Anterior cingulate cortex (tissue), 58 donors: ENCODE measurements around the gene ARCN1.
A peak's percentile ranks its signal among the peaks of the same experiment; 100 is the strongest.
"Not testable (repeated sequence)": the region's sequence is repeated elsewhere in the genome, so short reads cannot be mapped to it uniquely, and the experiment has no call there.

Experiments used
- DNase-seq, 58 donors: peaks; one replicate each; lab custom pipeline; 2025; lab: John Stamatoyannopoulos, UW

The ARCN1 gene

GRCh38 chr11:118537409-118537980 is 34.7 kb upstream of the ARCN1 start:
- no peak for DNase-seq

DNA sequence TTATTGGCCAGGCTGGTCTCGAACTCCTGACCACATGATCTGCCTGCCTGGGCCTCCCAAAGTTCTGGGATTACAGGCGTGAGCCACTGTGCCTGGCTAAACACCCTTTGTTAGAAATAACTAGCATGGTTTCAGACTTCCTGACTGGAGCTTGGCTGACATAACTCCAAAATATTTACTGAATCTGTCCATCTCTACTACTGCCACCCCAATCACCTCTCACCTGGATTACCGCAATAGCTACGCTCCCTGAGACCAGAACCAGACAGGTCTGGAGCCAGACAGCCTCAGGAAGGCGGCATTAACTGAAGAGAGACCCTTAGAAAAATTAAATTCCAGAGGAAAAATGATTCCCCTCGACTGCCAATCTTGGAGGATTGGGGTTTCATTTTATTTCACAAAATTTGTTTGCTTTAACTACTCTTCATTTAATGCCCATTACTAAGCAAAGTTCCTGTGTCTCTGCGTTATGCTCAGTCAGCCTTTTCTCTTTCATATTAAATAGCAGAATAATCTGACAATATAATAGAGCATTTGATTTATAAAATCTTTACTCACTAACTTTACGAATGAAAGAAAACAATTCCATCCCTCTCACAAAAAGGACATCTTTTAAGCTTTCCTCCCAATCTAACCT is 28.1 kb upstream of the ARCN1 start:
- DNase-seq: no peak

- DNase-seq: no peak
Observed at GRCh38 chr11:118544647-118545010, 27.6 kb upstream of the ARCN1 start.

GRCh38 chr11:118545533-118545932 is 26.7 kb upstream of the ARCN1 start:
- DNase-seq: no peak

GRCh38 chr11:118547132-118547531 is 25.1 kb upstream of the ARCN1 start:
- DNase-seq: no peak

DNA sequence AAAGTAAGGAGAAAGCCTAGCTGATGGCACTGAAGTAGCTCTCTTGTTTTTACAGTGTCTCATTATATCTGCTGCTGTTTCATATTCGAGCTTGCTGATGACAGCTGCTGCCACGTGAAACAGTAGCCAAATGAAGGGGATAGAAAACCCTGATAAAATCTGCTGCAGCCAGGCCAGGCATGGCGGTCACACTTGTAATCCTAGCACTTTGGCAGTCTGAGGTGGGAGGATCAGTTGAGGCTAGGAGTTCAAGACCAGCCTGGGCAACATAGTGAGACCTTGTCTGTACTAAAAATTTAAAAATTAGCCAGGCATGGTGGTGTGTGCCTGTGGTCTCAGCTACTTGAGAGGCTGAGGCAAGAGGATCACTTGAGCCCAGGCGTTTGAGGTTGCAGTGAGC is 19.9 kb upstream of the ARCN1 start:
- no peak for DNase-seq

DNA sequence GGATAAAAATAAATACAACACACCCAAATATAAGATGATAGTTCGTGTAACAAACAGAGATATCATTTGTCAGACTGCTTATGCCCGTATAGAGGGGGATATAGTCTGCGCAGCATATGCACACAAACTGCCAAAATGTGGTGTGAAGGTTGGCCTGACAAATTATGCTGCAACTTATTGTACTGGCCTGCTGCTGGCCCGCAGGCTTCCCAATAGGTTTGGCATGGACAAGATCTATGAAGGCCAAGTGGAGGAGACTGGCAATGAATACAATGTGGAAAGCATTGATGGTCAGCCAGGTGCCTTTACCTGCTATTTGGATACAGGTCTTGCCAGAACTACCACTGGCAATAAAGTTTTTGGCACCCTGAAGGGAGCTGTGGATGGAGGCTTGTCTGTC is 11.4 kb upstream of the ARCN1 start:
- no peak for DNase-seq

- peak in 27 of 58 donors; percentile 3 to 30 (median 12) for DNase-seq
Observed at GRCh38 chr11:118565051-118565450, 7.2 kb upstream of the ARCN1 start.

GRCh38 chr11:118569670-118570069 is 2.5 kb upstream of the ARCN1 start:
- no peak for DNase-seq

GRCh38 chr11:118570787-118571186 is 1.4 kb upstream of the ARCN1 start:
- DNase-seq: no peak

- DNase-seq: peak in 3 of 58 donors; percentile 14 to 25 (median 16)
Observed at GRCh38 chr11:118571701-118572060, 528 bp upstream of the ARCN1 start.

DNA sequence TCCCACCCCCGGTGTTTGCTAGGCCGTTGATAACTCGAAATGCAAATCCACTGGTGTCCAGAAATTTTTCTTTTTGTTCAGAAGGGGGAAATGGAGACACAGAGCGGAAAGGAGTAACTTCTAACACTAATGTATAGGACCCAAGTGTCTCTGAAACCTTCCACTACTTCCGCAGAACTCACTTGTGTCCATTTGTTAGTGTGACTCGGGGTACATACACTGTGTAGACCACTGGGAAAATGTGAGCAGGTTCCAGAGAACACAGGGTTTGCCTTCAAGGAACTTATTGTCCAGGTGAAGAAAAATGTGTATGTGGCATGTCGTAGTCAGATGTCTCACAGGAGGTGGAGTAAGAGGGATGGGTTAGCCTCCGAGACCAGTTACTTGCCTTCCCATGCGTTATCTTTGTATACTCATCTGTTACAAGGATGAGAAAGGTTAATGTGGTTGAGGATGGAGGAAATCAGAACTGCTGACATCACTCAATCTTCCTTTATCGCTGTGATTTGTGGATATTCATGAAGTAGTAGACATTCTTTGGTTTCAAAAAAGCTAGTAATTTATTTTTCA is 857 bp downstream of the ARCN1 start:
- DNase-seq: peak in 1 of 58 donors; percentile 16

DNA sequence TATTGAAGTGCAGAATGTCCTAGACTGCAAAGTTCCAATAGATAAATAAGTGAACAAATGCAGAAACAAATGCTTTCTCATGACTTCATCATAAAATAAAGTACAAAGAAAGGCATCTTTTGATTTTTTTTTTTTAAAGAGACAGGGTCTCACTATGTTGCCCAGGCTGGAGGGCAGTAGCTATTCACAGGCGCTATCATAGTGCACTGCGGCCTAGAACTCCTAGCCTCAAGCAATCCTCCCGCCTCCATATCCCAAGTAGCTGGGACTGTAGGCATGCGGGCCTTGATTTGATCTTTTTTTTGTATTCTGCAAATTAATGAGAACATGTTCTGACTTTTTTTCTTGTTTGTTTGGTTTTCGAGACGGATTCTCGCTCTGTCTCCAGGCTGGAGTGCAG is 2.4 kb downstream of the ARCN1 start:
- DNase-seq: no peak

DNA sequence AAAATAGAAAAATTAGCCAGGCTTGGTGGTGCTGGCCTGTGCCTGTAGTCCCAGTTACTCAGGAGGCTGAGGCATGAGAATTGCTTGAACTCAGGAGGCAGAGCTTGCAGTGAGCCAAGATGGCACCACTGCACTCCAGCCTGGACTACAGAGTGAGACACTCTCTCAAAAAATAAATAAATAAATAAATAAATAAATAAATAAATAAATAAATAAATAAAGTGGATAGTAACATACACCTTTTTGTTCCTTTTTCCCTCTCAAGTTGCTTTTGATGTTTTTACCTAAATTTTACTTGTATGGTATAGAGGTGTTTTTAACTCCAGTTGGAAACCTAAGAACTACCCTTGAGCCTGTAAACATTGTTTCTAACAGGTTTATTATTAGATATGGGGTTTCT is 5.8 kb downstream of the ARCN1 start:
- not testable (repeated sequence) for DNase-seq

- no peak for DNase-seq
Observed at GRCh38 chr11:118581057-118581456, 8.8 kb downstream of the ARCN1 start.

DNA sequence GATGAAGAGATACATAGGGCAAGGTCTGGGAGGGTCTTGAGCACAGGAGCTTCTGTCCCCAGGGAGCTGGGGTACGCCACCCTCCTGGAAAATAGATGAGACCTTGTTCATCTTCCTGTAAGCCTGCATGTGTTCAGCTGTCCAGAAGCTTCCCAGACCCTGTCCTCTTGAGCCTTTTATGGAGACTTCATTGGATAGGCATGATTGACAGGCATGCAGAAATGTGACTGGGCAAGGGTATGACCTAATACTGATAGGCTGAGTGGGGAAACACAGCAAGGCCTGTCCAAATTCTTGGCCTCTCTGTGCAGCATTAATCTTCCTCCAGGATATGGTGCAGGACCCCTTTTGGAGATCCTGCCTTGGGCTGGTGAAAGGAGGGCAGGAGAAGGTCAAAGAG is 15.7 kb downstream of the ARCN1 start:
- no peak for DNase-seq

GRCh38 chr11:118592616-118593367 is 20.6 kb downstream of the ARCN1 start:
- peak in 8 of 58 donors; percentile 10 to 49 (median 28) for DNase-seq

DNA sequence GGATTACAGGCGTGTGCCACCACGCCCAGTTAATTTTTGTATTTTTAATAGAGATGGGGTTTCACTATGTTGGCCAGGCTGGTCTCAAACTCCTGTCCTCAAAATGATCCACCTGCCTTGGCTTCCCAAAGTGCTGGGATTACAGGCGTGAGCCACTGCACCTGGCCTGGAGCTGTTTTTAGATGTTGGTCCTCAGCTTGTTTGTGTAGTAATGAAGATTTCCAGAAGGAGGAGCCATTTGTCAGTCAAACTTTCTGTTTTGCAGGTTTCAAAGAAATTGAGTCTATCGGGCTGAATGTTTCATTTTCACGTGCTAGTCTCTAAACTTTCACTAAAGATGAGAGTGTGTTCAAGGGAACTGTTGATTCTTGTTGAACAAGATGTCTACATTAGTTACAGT is 22.8 kb downstream of the ARCN1 start:
- peak in 1 of 58 donors; percentile 64 for DNase-seq

DNA sequence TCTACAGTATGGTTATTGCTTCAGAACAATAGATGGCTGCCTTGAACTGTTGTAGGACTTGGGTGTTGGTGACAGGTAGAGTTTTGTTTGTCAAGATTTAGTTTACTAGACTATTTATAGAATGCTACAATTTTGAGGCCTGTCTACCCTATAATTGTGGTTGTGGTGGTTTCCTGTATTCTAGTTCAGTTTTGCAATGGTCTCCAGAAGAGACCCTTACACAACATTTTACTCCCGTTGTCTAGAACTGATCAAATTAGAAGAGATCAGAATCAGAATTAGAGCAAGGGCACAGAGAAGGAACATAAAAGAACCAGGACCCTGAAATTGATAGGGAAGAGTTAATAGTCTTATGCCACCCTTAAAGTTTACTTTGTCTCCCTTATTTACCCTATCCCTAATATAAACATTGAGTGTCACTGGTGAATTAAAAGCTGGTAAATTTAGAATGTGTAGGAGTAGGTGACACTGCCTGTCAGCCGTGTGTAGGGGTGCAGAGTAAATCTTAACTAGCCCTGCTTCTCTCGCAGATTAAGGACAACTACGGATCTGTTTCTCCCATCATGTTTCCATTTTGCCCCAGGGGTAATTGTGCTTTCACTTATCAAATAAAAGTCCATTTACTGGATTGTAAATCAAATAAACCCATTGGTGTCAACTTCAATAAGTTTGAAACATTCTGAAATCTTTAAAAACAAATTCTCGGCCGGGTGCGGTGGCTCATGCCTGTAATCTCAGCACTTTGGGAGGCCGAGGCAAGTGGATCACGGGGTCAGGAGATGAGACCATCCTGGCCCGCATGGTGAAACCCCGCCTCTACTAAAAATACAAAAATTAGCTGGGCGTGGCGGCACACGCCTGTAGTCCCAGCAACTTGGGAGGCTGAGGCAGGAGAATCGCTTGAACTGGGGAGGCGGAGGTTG is 24.3 kb downstream of the ARCN1 start:
- DNase-seq: no peak

GRCh38 chr11:118597556-118597955 is 25.3 kb downstream of the ARCN1 start:
- DNase-seq: no peak

GRCh38 chr11:118602331-118602730 is 30.1 kb downstream of the ARCN1 start:
- peak in 1 of 58 donors; percentile 17 for DNase-seq
